OCI-LY3 (cell line): Measurements from ENCODE around the gene SLC25A28.

Experiments
- H2AFZ ChIP-seq: fragments of 200-600, 300-600 bp; shearing (Covaris generic); 2 replicates; pipeline ENCODE4 v1.6.0; 2014; ENCODE audit warnings: antibody characterized with exemption, low read depth, low read length
- H3K27ac ChIP-seq: fragments of 200-600, 300-600 bp; sonication (generic); 2 replicates; pipeline ENCODE4 v1.5.1; 2014; ENCODE audit warnings: mild to moderate bottlenecking, low read length, moderate library complexity, mixed read lengths
- H3K27me3 ChIP-seq: fragments of 200-600, 300-600 bp; sonication (generic); 2 replicates; pipeline ENCODE4 v1.6.1; 2014; ENCODE audit warnings: low read depth, low read length, mixed read lengths
- H3K36me3 ChIP-seq: fragments of 200-600, 300-600 bp; sonication (generic); replicated peaks from 2 replicates; pipeline ENCODE3; 2014; ENCODE audit warnings: low read depth, low read length, mixed read lengths
- H3K4me1 ChIP-seq: fragments of 300-600, 200-600 bp; sonication (generic); 2 replicates; pipeline ENCODE4 v1.6.1; 2014; ENCODE audit warnings: low read length, mixed read lengths
- H3K4me2 ChIP-seq: fragments of 200-600, 300-600 bp; sonication (generic); 2 replicates; pipeline ENCODE4 v1.6.1; 2014; ENCODE audit warnings: low read length, mixed read lengths
- H3K4me3 ChIP-seq: fragments of 300-600, 200-600 bp; sonication (generic); 2 replicates; pipeline ENCODE4 v1.5.1; 2014; ENCODE audit warnings: antibody characterized with exemption, mild to moderate bottlenecking, low read length, moderate library complexity
- H3K79me2 ChIP-seq: fragments of 300-600, 200-600 bp; shearing (Covaris generic); 2 replicates; pipeline ENCODE4 v1.6.1; 2014; ENCODE audit warnings: mild to moderate bottlenecking, low read length, mixed read lengths
- H3K9ac ChIP-seq: fragments of 300-600, 200-600 bp; shearing (Covaris generic); 2 replicates; pipeline ENCODE4 v1.6.0; 2014; ENCODE audit warnings: mild to moderate bottlenecking, low read length, moderate library complexity
- H3K9me3 ChIP-seq: fragments of 200-600, 300-600 bp; shearing (Covaris generic); 2 replicates; pipeline ENCODE4 v1.6.1; 2014; ENCODE audit warnings: low read length, mixed read lengths; ENCODE audit not compliant: insufficient read depth
- H4K20me1 ChIP-seq: fragments of 200-600, 300-600 bp; sonication (generic); 2 replicates; pipeline ENCODE4 v1.6.1; 2016; ENCODE audit warnings: low read length, mixed read lengths; ENCODE audit not compliant: insufficient read depth
- CTCF ChIP-seq: fragments of 200-600, 300-600 bp; sonication (generic); IDR thresholded peaks from 2 replicates; pipeline ENCODE4 v1.5.1; 2014; ENCODE audit warnings: antibody characterized with exemption, low read length, low read depth
- EZH2phosphoT487 ChIP-seq: fragments of 200-600 bp; shearing (Covaris generic); IDR thresholded peaks from 2 replicates; pipeline ENCODE4 v1.6.1; 2018; ENCODE audit warnings: antibody characterized with exemption, mixed run types, low read depth

The SLC25A28 gene

GRCh38 chr10:99652800-99653390, 32.7 kb upstream of the SLC25A28 start:
- H3K9ac ChIP-seq = no peak overlapping the region
- no peak overlapping the region for H3K4me2 ChIP-seq
- H3K27me3 ChIP-seq = peaks cover 7% of the 10 kb centered on the region; the same call in 1 of the 2 replicates
- no peak overlapping the region for H3K4me3 ChIP-seq
- H4K20me1 ChIP-seq = no peaks in the 10 kb centered on the region
- no peaks in the 10 kb centered on the region for H3K36me3 ChIP-seq
- TF ChIP-seq EZH2phosphoT487 (no peak), CTCF (no peak)
- H3K79me2 ChIP-seq = no peaks in the 10 kb centered on the region
- H3K9me3 ChIP-seq = no peaks in the 10 kb centered on the region
- H3K4me1 ChIP-seq = peaks cover 4% of the 10 kb centered on the region
- H3K27ac ChIP-seq = no peak overlapping the region
- H2AFZ ChIP-seq = no peak overlapping the region

- no peak overlapping the region for H3K27ac ChIP-seq
These were observed 28.5 kb upstream of the SLC25A28 start for GRCh38 chr10:99648717-99649116.

GRCh38 chr10:99647601-99648151, 27.4 kb upstream of the SLC25A28 start:
- no peaks in the 10 kb centered on the region for H3K9me3 ChIP-seq
- H4K20me1 ChIP-seq = no peaks in the 10 kb centered on the region
- no peak overlapping the region for H3K9ac ChIP-seq
- H3K4me3 ChIP-seq = no peak overlapping the region
- no peak overlapping the region for H3K27ac ChIP-seq
- H2AFZ ChIP-seq = no peak overlapping the region
- H3K4me1 ChIP-seq = no peaks in the 10 kb centered on the region
- no peaks in the 10 kb centered on the region for H3K79me2 ChIP-seq
- no peak overlapping the region for H3K4me2 ChIP-seq
- no peaks in the 10 kb centered on the region for H3K27me3 ChIP-seq
- TF ChIP-seq EZH2phosphoT487 = no peak
- no peak for TF ChIP-seq CTCF
- H3K36me3 ChIP-seq = no peaks in the 10 kb centered on the region

More at GRCh38 chr10:99648717-99649116, 28.5 kb upstream of the SLC25A28 start:
- H2AFZ ChIP-seq = no peak overlapping the region
- H3K9me3 ChIP-seq = no peaks in the 10 kb centered on the region
- H3K79me2 ChIP-seq = no peaks in the 10 kb centered on the region
- H3K27me3 ChIP-seq = no peaks in the 10 kb centered on the region
- H3K36me3 ChIP-seq = no peaks in the 10 kb centered on the region
- no peak overlapping the region for H3K4me3 ChIP-seq
- no peaks in the 10 kb centered on the region for H4K20me1 ChIP-seq
- no peak overlapping the region for H3K9ac ChIP-seq
- H3K4me2 ChIP-seq = no peak overlapping the region
- TF ChIP-seq CTCF (no peak), EZH2phosphoT487 (no peak)
- no peaks in the 10 kb centered on the region for H3K4me1 ChIP-seq

- H2AFZ ChIP-seq = no peak overlapping the region
- H4K20me1 ChIP-seq = no peaks in the 10 kb centered on the region
- no peak overlapping the region for H3K4me3 ChIP-seq
- no peak overlapping the region for H3K4me2 ChIP-seq
- H3K79me2 ChIP-seq = no peaks in the 10 kb centered on the region
- H3K27ac ChIP-seq = no peak overlapping the region
- H3K4me1 ChIP-seq = peaks cover 16% of the 10 kb centered on the region
- TF ChIP-seq CTCF = no peak
- TF ChIP-seq EZH2phosphoT487 = no peak
- no peaks in the 10 kb centered on the region for H3K36me3 ChIP-seq
- H3K9ac ChIP-seq = no peak overlapping the region
- H3K9me3 ChIP-seq = no peaks in the 10 kb centered on the region
- H3K27me3 ChIP-seq = no peaks in the 10 kb centered on the region
These were observed 13.6 kb upstream of the SLC25A28 start for GRCh38 chr10:99633832-99634231.
